ENCODE data around the gene LDAH.
"Not testable (repeated sequence)": the region's sequence is repeated elsewhere in the genome, so short reads cannot be mapped to it uniquely, and the experiment has no call there.

Gene LDAH

GRCh38 chr2:20724500-20725053 is 98.3 kb downstream of the LDAH start:
- DNase-seq (ENCODE audit: low read depth in 2 of 2, low spot score in 1 of 2), result no peak

- no peak for DNase-seq (ENCODE audit: low read depth in 2 of 2, low spot score in 1 of 2)
Measured at GRCh38 chr2:20723543-20723942, 99.4 kb downstream of the LDAH start.

GRCh38 chr2:20722592-20723240 is 100.2 kb downstream of the LDAH start:
- no peak for DNase-seq (ENCODE audit: low read depth in 2 of 2, low spot score in 1 of 2)

GRCh38 chr2:20717641-20718040 is 105.3 kb downstream of the LDAH start:
- DNase-seq (ENCODE audit: low read depth in 2 of 2, low spot score in 1 of 2), result no peak

- DNase-seq (ENCODE audit: low read depth in 2 of 2, low spot score in 1 of 2), result not testable (repeated sequence)
Measured at GRCh38 chr2:20716164-20716563, 106.7 kb downstream of the LDAH start.

GRCh38 chr2:20714412-20714811 is 108.5 kb downstream of the LDAH start:
- DNase-seq (ENCODE audit: low read depth in 2 of 2, low spot score in 1 of 2), result not testable (repeated sequence)

- DNase-seq (ENCODE audit: low read depth in 2 of 2, low spot score in 1 of 2), result not testable (repeated sequence)
Measured at GRCh38 chr2:20713585-20713984, 109.3 kb downstream of the LDAH start.

GRCh38 chr2:20711641-20712040 is 111.3 kb downstream of the LDAH start:
- not testable (repeated sequence) for DNase-seq (ENCODE audit: low read depth in 2 of 2, low spot score in 1 of 2)

GRCh38 chr2:20707601-20708000 is 115.3 kb downstream of the LDAH start:
- no peak for DNase-seq (ENCODE audit: low read depth in 2 of 2, low spot score in 1 of 2)

GRCh38 chr2:20706786-20707185 is 116.1 kb downstream of the LDAH start:
- DNase-seq (ENCODE audit: low read depth in 2 of 2, low spot score in 1 of 2), result no peak

- DNase-seq (ENCODE audit: low read depth in 2 of 2, low spot score in 1 of 2), result no peak
Measured at GRCh38 chr2:20706217-20706616, 116.7 kb downstream of the LDAH start.

GRCh38 chr2:20704886-20705285 is 118.0 kb downstream of the LDAH start:
- no peak for DNase-seq (ENCODE audit: low read depth in 2 of 2, low spot score in 1 of 2)

- no peak for DNase-seq (ENCODE audit: low read depth in 2 of 2, low spot score in 1 of 2)
Measured at GRCh38 chr2:20702563-20702962, 120.3 kb downstream of the LDAH start.

- no peak for DNase-seq (ENCODE audit: low read depth in 2 of 2, low spot score in 1 of 2)
Measured at GRCh38 chr2:20698916-20699613, 123.8 kb downstream of the LDAH start.

- no peak for DNase-seq (ENCODE audit: low read depth in 2 of 2, low spot score in 1 of 2)
Measured at GRCh38 chr2:20697322-20697934, 125.5 kb downstream of the LDAH start.

- DNase-seq (ENCODE audit: low read depth in 2 of 2, low spot score in 1 of 2), result no peak
Measured at GRCh38 chr2:20696366-20696765, 126.5 kb downstream of the LDAH start.

GRCh38 chr2:20693317-20693716 is 129.6 kb downstream of the LDAH start:
- DNase-seq (ENCODE audit: low read depth in 2 of 2, low spot score in 1 of 2), result no peak

- DNase-seq (ENCODE audit: low read depth in 2 of 2, low spot score in 1 of 2), result no peak
Measured at GRCh38 chr2:20692081-20692480, 130.8 kb downstream of the LDAH start.

- DNase-seq (ENCODE audit: low read depth in 2 of 2, low spot score in 1 of 2), result no peak
Measured at GRCh38 chr2:20691076-20691734, 131.7 kb downstream of the LDAH start.

GRCh38 chr2:20689428-20690264 is 133.3 kb downstream of the LDAH start:
- DNase-seq (ENCODE audit: low read depth in 2 of 2, low spot score in 1 of 2), result no peak

All from stimulated activated CD8-positive, alpha-beta memory T cell treated with anti-CD3 and anti-CD28 coated beads, Interleukin-4, amount 100 ng/mL, for 1 hour (primary cell).